ENCODE results near the gene HK1. TPM values are rescaled to one million over a fixed set of nuclear protein-coding genes. Genes with fewer than 3 reads are reported as not detected.

The HK1 gene
- total RNA-seq, 4 donors from 2014 or later, result 130 to 189 (median 142) TPM

DNA sequence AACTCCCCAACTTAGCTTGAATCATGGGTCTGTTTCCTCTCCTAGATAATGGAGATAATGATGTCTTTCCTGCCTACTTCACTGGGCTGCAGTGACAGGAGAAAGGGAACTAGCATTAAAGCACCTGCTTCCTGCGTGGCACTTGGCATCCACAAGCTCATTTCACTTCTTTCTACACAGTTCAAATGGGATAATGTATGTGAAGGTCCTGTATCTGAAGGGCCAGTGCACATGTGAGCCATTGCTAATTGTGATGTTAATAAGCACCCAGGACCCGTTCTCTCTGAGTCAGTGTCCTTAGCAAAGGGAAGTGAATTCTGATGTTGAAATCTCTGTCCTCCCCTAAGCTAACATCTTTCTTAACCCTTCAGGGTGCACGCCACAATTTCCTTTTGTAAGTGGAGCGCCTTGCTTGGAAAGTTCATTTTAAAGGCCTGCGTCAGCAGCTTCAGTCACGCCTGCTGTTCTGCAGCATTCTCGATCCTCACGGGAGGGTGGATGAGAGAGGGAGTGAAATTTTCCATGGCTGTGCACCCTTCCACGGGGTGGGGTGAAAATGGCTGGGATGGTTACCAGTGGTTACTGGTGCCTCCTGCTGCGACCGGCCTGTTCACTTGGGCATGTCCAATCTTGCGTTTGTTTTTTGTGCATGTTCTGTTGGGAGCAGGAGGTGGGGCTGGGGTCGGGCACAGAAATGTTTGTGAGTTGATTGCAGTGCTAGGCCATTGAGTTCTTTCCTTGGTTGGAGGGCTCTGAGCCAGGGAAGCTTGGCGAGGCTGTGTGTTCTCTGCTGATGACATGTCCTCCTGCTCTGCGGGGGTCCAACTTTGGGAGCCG lies 59.2 kb downstream of the HK1 start:
- H3K36me3 ChIP-seq, result no peaks in the 10 kb centered on the region
- H3K27ac ChIP-seq, result peak overlapping the region; percentile 83 to 91 (median 88)
- no peak for DNase-seq
- TF ChIP-seq POLR2A (IDR thresholded peaks at IDR 0.05), result peak in 1 of 4 donors; percentile 10
- TF ChIP-seq, protein P1, sequence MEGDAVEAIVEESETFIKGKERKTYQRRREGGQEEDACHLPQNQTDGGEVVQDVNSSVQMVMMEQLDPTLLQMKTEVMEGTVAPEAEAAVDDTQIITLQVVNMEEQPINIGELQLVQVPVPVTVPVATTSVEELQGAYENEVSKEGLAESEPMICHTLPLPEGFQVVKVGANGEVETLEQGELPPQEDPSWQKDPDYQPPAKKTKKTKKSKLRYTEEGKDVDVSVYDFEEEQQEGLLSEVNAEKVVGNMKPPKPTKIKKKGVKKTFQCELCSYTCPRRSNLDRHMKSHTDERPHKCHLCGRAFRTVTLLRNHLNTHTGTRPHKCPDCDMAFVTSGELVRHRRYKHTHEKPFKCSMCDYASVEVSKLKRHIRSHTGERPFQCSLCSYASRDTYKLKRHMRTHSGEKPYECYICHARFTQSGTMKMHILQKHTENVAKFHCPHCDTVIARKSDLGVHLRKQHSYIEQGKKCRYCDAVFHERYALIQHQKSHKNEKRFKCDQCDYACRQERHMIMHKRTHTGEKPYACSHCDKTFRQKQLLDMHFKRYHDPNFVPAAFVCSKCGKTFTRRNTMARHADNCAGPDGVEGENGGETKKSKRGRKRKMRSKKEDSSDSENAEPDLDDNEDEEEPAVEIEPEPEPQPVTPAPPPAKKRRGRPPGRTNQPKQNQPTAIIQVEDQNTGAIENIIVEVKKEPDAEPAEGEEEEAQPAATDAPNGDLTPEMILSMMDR (IDR thresholded peaks at IDR 0.05), result no peak
- H3K9me3 ChIP-seq, result no peaks in the 10 kb centered on the region
- H3K4me1 ChIP-seq, result peaks cover 91 to 100% (median 92%) of the 10 kb centered on the region in 3 donors
- no peaks in the 10 kb centered on the region for H3K27me3 ChIP-seq
- peak overlapping the region in 2 of 4 donors; percentile 7 to 24 for H3K4me3 ChIP-seq
- intact Hi-C loops (cut with DNase I), result no loop called here
- WGBS, 2 donors, result 11 to 19% methylated on average over 1 to 8 of the region's 16 CpGs

DNA sequence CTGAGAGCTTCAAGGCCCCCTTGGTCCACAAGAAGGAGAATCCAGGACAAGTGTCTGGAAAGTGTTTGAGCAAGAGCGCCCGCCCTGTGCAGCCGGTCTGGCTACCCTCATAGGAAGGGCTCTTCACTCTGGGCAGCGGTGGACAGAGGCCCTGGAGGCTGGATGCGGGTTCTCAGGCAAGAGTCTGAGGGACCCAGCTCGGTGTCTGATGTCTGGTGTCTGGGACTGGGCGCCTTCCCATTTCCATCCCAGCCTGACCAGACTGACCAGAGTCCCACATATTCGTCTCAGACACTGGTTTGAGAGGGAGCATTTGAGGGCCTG lies 59.8 kb downstream of the HK1 start:
- 20 to 78% methylated on average over 1 to 3 of the region's 8 CpGs for WGBS, 2 donors
- intact Hi-C loops (cut with DNase I), result no loop called here
- no peak for TF ChIP-seq POLR2A (IDR thresholded peaks at IDR 0.05)
- TF ChIP-seq, protein P1 (IDR thresholded peaks at IDR 0.05), result no peak
- DNase-seq, result no peak
- Histone ChIP-seq H3K36me3 (no peaks in the 10 kb centered on the region), H3K4me3 (peak overlapping the region in 3 of 4 donors; percentile 7 to 24 (median 12)), H3K27me3 (no peaks in the 10 kb centered on the region), H3K9me3 (no peaks in the 10 kb centered on the region), H3K4me1 (peaks cover 86 to 100% (median 90%) of the 10 kb centered on the region in 3 donors), H3K27ac (peak overlapping the region; percentile 83 to 91 (median 88))

DNA sequence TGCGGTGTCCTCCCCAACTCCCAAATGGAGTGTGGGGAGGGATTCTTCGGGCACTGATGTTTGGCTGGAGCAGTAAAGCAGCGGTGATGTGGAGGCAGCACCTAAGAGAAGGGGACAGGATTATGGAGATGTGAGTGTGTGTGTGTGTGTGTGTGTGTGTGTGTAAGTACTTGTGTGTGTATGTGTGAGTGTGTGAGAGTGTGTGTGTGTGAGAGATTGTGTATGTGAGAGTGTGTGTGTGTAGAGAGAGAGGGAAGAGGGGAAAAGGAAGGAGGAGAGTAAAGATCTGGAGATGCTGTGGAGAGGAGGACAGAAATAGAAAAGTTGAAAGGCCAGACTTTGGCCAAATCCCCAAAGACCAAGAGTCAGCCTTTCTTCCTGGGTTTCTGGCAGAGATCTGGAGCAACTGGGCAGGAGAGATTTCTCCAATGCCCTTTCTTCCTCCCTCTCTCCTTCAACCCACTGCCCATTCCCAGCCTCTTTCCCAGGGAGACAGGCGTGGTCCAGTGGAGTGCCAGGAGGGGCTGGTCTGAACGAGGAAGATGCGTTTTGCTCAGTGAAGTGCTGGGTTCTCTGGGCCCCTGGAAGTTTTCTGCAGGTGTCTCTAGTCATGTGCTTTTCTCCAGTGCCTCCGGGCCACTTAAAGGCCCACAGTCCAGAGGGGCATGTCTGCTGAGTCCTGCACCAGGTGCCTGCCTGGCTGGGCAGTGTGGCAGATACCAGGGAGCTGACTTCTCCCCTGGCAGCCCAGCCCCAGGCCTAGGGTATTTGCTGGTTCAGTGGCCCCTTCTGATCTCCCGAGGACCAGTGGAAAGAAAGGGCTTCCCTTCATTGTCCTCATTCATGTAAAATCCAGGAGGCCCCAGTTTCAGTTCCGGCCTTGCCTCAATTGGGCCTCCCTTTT lies 60.5 kb downstream of the HK1 start:
- Histone ChIP-seq H3K4me1 (peaks cover 82 to 99% (median 83%) of the 10 kb centered on the region in 3 donors), H3K9me3 (no peaks in the 10 kb centered on the region), H3K27ac (peak overlapping the region; percentile 83 to 91 (median 88)), H3K27me3 (no peaks in the 10 kb centered on the region), H3K36me3 (peaks cover 0 to 4% (median 0%) of the 10 kb centered on the region in 3 donors), H3K4me3 (peak overlapping the region in 3 of 4 donors; percentile 7 to 24 (median 12))
- intact Hi-C loops (cut with DNase I), result no loop called here
- no peak for DNase-seq
- TF ChIP-seq, protein P1 (IDR thresholded peaks at IDR 0.05), result no peak
- TF ChIP-seq POLR2A (IDR thresholded peaks at IDR 0.05), result no peak
- WGBS, 2 donors, result 48 to 73% methylated on average over 8 of the region's 9 CpGs

DNA sequence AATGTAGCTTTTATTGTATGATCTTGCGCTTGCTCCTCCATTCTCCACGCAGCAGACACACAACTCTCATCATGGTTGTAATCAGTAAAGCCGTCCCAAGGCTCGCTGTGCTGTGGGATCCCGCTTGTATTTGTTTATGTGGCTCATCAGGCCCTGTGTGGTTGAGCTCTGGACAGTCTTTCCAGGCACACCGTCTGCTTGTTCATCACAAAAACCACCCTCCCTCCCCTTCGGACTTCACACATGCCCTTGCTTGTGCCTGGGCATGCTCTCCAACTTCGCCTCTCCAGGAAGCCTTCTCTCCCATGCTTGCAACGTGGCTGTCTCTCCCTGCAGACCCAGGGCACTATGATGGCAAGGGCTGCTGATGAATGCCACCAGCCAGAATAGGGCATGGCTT lies 62.4 kb downstream of the HK1 start:
- Histone ChIP-seq H3K9me3 (no peaks in the 10 kb centered on the region), H3K4me3 (no peak overlapping the region), H3K27ac (peak overlapping the region; percentile 22 to 91 (median 88)), H3K27me3 (no peaks in the 10 kb centered on the region), H3K36me3 (peaks cover 4 to 23% (median 7%) of the 10 kb centered on the region in 3 donors), H3K4me1 (peaks cover 77 to 99% (median 82%) of the 10 kb centered on the region in 3 donors)
- TF ChIP-seq, protein P1 (IDR thresholded peaks at IDR 0.05), result no peak
- TF ChIP-seq POLR2A (IDR thresholded peaks at IDR 0.05), result no peak
- WGBS, 2 donors, result 39 to 70% methylated on average over 9 of the region's 9 CpGs
- intact Hi-C loops (cut with DNase I), result loop anchor here (5.0 kb wide), 1 partner anchor 42 kb away; no protein-coding TSS in a partner anchor
- DNase-seq, result no peak
